Head of caudate nucleus (tissue), 42 donors: ENCODE data around the gene FGF22.

Experiments
- DNase-seq, 42 donors: peaks; one replicate each; pipeline versions ENCODE4 v3.0.0 to v3.0.0-alpha.2; 2020 to 2021; ENCODE audit warnings: mixed read lengths in 7 of 42
- intact Hi-C: fragments of 100-400 bp; cut with DNase I; formaldehyde crosslinking; loops from one replicate; pipeline ENCODE4 v1.15.0; 2022

The FGF22 gene

DNA sequence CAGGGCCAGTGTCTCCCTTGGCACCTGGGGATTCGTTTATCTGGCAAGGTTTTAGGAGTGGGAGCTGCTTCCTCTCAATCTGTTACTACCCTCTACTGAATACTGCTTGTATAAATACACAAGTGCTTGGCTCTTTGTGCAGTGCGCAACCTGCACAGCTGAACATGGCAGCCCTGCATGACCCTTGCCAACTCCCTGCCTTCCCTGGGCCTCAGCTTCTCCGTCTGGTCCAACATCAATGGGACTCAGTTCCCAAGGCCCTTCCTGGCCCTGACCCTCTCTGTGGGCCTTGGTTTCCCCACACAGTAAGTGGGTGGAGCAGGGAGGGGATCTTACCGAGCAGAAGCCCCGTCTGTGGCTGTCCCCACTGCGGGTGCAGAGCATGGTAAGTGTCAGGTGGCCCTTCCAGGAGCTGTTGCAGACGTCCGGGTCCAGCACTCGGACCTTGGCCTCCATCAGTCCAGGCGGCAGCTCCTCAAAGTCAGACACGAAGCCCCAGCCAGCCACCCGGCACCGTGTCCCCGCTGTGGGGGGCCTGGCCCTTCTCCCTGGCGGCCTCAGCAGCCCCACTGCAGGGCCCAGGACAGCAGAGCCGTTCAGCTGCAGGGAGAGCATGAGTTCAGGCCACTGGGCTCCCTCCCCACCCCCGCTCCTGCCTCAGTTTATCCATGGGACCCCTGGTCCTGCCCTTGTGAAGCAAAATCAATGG lies 47.1 kb downstream of the FGF22 start:
- no peak for DNase-seq
- intact Hi-C loops, result no loop called here

DNA sequence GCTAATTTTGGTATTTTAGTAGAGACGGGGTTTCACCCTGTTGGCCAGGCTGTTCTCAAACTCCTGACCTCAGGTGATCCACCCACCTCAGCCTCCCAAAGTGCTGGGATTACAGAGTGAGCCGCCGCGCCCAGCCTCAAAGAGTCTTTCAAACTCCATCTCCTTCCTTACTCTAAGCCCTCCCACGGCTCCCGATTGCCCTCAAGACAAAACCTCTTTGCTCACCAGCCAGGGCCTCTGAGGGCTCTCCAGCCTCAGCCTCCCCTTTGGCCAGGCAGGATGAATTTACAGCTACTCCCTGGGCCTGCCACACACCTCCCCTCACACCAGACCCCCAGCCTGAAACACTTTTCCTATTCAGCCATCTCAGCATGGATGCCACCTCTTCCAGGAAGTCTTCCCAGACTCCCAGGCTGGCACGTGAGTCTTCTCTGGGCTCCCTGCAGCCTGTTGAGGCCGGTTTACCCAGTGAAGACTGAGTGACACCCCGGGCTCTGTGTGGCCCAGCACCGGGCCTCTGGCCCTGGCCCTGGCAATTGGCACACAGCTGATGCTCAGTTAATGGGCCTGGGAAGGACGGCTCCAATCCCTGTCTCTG lies 48.0 kb downstream of the FGF22 start:
- no peak for DNase-seq
- intact Hi-C loops, result no loop called here

DNA sequence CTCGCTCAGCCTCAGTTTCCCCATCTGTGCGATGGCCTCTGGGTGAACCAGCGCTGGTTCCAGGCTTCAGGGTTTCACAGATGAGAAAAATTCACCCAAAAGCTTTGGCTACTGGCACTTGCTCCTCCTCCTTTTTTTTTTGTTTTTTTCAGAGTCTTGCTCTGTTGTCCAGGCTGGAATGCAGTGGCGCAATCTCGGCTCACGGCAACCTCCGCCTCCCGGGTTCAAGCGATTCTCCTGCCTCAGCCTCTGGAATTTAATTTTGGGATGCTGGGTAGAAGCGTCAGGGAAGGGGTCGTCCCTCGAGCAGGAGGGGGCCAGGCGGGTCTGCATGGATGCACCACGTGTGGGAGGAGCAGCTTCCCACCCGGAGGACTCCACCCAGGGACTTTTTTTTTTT lies 48.5 kb downstream of the FGF22 start:
- no peak for DNase-seq

DNA sequence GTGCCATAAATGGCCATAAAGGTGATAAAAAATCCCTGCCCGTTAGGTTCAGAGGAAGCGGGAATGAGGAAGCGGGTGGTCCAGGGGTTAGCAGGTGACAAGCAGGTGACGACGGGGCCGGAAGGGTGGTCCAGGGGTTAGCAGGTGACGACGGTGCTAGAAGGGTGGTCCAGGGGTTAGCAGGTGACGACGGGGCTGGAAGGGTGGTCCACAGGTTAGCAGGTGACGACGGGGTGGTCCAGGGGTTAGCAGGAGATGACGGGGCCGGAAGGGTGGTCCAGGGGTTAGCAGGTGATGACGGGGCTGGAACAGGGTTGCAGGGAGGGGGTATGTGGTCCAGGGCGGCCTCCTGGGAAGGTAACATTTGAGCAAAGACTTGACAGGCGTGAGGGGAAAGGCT lies 49.3 kb downstream of the FGF22 start:
- no peak for DNase-seq
- intact Hi-C loops, result no loop called here

More for the DNA sequence above, 48.5 kb downstream of the FGF22 start:
- intact Hi-C loops, result no loop called here

DNA sequence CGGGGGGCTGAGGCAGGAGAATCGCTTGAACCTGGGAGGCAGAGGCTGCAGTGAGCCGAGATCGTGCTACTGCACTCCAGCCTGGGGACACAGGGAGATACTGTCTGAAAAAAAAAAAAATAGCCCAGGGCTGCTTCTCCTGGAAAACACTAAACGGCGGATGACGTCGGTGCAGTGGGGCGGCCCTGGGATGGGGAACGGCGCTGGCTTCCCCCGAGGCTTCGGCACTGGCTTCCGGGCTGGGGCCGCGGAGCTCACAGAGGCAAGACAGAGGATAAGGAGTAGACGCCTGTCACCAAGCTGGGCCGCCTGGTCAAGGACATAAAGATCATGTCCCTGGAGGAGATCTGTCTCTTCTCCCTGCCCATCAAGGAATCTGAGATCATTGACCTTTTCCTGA lies 50.5 kb downstream of the FGF22 start:
- no peak for DNase-seq
- intact Hi-C loops, result no loop called here
